T-helper 17 cell (primary cell): Measurements from ENCODE around the gene ZKSCAN3. TPM values are rescaled to one million over a fixed set of nuclear protein-coding genes. Genes with fewer than 3 reads are reported as not detected.

ENCODE experiments used
- ATAC-seq: fragments of 150-1000 bp; cut with Tn5 transposase; 2 replicates; pipeline ENCODE4 v1.10.0; 2021; ENCODE audit warnings: mild to moderate bottlenecking, moderate library complexity
- DNase-seq, 3 donors: peaks; one replicate each; pipeline versions ENCODE4 v3.0.0 to v3.0.0-alpha.2; 2020 to 2021
- H3K9me3 ChIP-seq: one replicate; pipeline ENCODE4 v1.7.0; 2013; ENCODE audit warnings: low read length, mild to moderate bottlenecking; ENCODE audit not compliant: control insufficient read depth, poor library complexity, severe bottlenecking
- H3K27ac Mint-ChIP-seq: one replicate; pipeline ENCODE4 v1.8.0; 2022; ENCODE audit warnings: mild to moderate bottlenecking, moderate library complexity, mixed read lengths
- H3K27me3 Mint-ChIP-seq: one replicate; pipeline ENCODE4 v1.8.0; 2022; ENCODE audit warnings: mixed read lengths
- H3K36me3 Mint-ChIP-seq: one replicate; pipeline ENCODE4 v1.8.0; 2022; ENCODE audit warnings: low read depth, mixed read lengths
- H3K4me1 Mint-ChIP-seq: one replicate; pipeline ENCODE4 v1.8.0; 2022; ENCODE audit warnings: mild to moderate bottlenecking, mixed read lengths
- H3K4me3 Mint-ChIP-seq: one replicate; pipeline ENCODE4 v1.8.0; 2022; ENCODE audit warnings: mild to moderate bottlenecking, moderate library complexity, mixed read lengths
- total RNA-seq, 4 donors: library from RNA in 2 of 4; stranded (reverse) in 2 of 4; gene quantifications; one replicate each; pipeline ENCODE4 v1.2.3 and lab custom pipeline; 2022 to 2026

The ZKSCAN3 gene
- total RNA-seq, 2 donors from 2014 or later = 2.0 to 3.9 TPM

DNA sequence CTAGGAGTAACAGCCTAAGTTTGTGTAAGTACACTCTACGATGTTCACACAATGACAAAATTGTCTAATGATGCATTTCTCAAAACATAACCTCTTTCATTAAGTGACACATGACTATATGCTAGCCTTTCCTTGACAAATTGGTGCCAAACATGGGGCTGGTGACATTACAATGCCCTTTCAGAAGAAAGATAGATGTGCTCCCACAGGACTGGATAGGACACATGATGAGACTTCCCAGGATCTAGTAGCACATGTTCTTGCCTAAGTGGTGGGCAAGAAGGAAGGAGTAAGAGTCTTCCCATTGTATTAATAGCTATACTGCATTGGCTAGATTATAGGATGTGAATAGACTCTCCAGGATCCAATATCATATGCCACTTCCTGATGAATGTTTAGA, 21.5 kb downstream of the ZKSCAN3 start:
- no peak for ATAC-seq
- Mint-ChIP-seq H3K27me3 (no peaks in the 10 kb centered on the region), H3K36me3 (peaks cover 5% of the 10 kb centered on the region), H3K4me1 (no peaks in the 10 kb centered on the region), H3K27ac (no peak overlapping the region), H3K4me3 (no peak overlapping the region)
- H3K9me3 ChIP-seq = no peaks in the 10 kb centered on the region
- no peak for DNase-seq

DNA sequence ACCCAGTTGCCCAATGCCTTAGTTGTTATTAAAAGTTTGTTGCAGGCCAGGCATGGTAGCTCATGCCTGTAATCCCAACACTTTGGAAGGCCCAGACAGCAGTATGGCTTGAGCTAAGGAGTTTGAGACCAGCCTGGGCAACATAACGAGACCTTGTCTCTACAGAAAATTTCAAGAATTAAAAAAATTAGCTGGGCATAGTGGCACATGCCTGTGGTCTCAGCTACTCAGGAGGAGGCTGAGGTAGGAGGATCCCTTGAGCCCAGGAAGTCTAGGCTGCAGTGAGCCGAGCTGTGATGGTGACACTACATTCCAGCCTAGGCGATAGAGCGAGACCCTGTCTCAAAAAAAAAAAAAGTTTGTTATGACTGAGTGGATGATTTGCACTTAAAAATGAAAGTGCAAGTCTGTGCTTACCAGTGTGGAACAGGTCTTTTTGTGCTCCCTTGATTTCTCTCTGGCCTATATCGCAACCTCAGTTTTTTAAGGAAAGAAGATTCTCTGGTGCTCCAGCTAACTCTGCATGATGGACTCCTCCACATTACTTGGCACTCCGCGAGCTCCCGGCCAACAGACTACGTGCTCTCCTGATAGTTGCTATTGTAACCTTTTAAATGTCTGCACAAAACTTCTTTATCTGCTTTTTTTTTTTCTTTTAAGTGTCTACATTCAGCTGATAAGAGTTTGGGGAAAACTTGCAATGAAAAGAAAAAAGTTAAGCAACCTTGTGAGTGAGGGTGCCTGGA, 22.1 kb downstream of the ZKSCAN3 start:
- Mint-ChIP-seq H3K27ac (no peak overlapping the region), H3K4me3 (no peak overlapping the region), H3K27me3 (no peaks in the 10 kb centered on the region), H3K4me1 (no peaks in the 10 kb centered on the region), H3K36me3 (peaks cover 5% of the 10 kb centered on the region)
- no peaks in the 10 kb centered on the region for H3K9me3 ChIP-seq
- DNase-seq (no peak), ATAC-seq (no peak)

DNA sequence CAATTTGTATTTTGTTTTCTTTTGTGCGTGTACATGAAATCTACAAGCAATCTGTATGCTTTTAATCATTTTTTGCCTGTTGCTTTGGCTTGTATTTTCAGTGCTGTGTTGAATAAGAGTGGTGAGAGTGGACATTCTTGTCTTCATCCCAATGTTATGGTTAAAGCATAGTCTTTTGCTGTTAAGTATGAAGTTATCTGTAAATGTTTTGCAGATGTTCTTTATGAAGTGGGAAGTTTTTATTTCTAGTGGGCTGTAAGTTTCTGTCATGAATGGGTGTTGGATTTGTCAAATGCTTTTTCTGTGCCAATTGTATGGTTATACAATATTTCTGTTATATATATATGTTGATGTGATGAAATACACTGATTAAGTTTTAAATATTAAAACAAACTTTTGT, 24.2 kb downstream of the ZKSCAN3 start:
- H3K4me1 Mint-ChIP-seq = no peaks in the 10 kb centered on the region
- no peak for DNase-seq
- no peak overlapping the region for H3K4me3 Mint-ChIP-seq
- no peak for ATAC-seq
- no peaks in the 10 kb centered on the region for H3K9me3 ChIP-seq
- H3K36me3 Mint-ChIP-seq = peaks cover 3% of the 10 kb centered on the region
- no peak overlapping the region for H3K27ac Mint-ChIP-seq
- H3K27me3 Mint-ChIP-seq = no peaks in the 10 kb centered on the region

DNA sequence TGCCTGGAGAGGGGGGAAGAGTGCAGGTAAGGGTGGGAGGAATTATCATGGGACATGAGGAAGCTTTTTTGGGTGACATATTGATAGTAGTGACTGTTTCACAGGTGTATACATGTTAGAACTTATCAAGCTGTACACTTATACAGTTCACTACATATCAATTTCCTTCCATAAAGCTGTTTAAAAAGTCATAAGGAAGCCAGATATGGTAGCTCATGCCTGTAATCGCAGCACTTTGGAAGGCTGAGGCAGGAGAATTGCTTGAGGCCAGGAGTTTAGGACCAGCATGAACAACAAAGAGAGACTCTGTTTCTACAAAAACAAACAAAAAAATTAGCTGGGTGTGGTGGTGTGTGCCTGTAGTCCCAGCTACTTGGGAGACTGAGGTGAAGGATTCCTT, 28.1 kb downstream of the ZKSCAN3 start:
- H3K36me3 Mint-ChIP-seq = peaks cover 16% of the 10 kb centered on the region
- ATAC-seq (no peak), DNase-seq (no peak)
- no peaks in the 10 kb centered on the region for H3K9me3 ChIP-seq
- no peak overlapping the region for H3K27ac Mint-ChIP-seq
- no peaks in the 10 kb centered on the region for H3K4me1 Mint-ChIP-seq
- H3K4me3 Mint-ChIP-seq = no peak overlapping the region
- H3K27me3 Mint-ChIP-seq = no peaks in the 10 kb centered on the region

DNA sequence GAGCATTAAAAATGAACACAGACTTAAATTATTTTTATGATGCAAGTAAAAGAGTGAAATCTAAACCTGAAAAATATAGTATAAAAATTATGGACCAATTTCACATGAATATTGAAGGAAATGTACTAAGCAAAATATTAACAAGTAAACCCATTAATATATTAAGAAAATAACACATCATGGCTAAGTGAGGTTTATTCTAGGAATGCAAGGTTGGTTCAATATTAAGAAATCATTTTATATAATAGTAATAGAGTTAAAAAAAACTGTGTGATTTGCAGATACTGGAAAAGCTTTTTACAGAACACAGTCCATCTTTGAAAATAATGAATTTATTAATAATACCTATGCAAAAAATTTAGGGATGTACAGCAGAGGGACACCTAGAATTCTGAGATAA, 28.9 kb downstream of the ZKSCAN3 start:
- Mint-ChIP-seq H3K4me3 (no peak overlapping the region), H3K4me1 (no peaks in the 10 kb centered on the region)

DNA sequence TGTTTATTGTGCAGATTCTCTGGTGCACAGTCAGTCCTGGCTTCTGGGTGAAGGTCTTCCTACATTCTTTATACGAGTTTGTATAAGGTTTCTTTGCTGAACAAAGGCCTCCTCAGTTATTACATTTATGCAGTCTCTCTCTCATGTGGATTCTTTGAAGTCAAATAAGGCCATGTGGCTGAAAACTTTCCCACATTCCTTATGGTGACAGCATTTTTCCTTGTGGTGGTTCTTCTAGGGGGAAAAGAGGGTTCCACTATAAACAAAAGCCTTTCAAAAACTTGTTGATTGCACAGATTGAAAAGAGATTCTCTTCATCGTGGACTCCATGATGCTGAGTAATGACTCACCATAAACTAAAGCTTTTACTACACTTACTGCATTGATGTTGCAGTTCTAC, 30.6 kb downstream of the ZKSCAN3 start:
- no peaks in the 10 kb centered on the region for H3K27me3 Mint-ChIP-seq
- no peak overlapping the region for H3K4me3 Mint-ChIP-seq
- no peak for ATAC-seq
- no peak for DNase-seq
- peaks cover 13% of the 10 kb centered on the region for H3K36me3 Mint-ChIP-seq
- H3K9me3 ChIP-seq = peaks cover 3% of the 10 kb centered on the region
- no peak overlapping the region for H3K27ac Mint-ChIP-seq
- no peaks in the 10 kb centered on the region for H3K4me1 Mint-ChIP-seq

More for the DNA sequence above, 28.9 kb downstream of the ZKSCAN3 start:
- no peaks in the 10 kb centered on the region for H3K9me3 ChIP-seq
- ATAC-seq (no peak), DNase-seq (no peak)
- no peak overlapping the region for H3K27ac Mint-ChIP-seq
- peaks cover 16% of the 10 kb centered on the region for H3K36me3 Mint-ChIP-seq
- H3K27me3 Mint-ChIP-seq = no peaks in the 10 kb centered on the region

DNA sequence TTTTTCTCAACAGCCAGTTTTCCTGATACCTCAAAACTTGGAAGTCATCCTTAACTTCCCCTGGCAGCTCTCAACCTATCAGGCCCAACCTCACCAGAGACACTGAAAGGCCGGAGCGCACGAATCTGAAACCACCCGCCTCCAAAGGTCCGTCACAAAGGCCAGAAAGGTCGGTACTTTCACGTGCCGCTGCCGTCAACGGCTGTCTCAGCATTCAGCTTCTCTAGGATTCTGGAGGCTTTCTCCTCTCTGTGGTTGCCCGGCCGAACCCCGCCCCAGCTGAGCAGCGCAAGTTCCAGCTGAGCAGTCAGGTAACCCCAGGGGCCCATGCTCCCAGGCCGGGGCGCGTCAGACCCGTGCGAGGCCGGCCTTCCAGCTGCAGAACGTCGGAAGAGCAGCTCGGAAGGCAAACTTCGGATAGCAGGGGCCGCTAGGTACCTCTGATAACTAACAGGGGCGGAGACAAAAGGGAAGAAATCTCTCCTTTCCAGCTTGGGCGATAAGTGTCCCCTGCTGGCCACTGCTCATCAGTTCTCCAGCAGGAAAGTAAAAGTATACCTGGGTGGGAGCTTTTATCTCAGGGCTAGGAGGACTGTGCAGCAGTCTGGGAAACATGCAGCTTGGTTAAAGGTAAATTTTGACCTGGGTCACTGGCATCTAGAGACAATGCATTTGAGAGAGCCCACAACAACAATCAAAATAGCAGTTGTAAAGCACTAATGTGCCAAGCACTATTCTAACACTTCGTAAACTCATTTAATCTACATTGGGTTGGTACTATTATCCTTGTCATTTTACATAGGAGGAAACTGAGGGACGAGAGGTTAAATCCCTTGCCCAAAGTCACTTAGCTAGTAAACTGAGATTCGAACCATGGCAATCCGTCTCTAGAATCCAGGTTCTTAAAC, 33.7 kb downstream of the ZKSCAN3 start:
- H3K4me3 Mint-ChIP-seq = no peak overlapping the region
- H3K27me3 Mint-ChIP-seq = no peaks in the 10 kb centered on the region
- H3K27ac Mint-ChIP-seq = no peak overlapping the region
- ATAC-seq (peak; percentile 79), DNase-seq (no peak)
- peaks cover 3% of the 10 kb centered on the region for H3K4me1 Mint-ChIP-seq
- peaks cover 22% of the 10 kb centered on the region for H3K36me3 Mint-ChIP-seq
- H3K9me3 ChIP-seq = peaks cover 3% of the 10 kb centered on the region

DNA sequence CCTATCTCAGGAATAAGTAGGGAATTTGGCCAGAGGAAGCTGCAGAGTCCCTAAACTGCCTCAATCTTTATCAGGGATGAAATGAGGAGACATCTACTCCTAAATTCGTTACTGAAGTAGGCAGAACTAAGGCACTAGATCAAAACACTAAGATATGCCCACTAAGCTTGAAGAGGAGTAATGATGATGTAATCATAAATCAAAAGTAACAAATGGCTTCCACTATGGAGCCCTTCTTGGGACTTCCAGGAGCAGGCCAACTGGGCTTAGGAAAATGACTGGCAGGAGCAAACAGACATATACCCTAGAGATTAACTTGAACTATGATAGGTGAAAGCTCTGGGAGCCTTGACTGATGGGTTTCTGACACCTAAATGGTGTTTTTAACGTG, 34.4 kb downstream of the ZKSCAN3 start:
- DNase-seq = no peak
- H3K9me3 ChIP-seq = peaks cover 3% of the 10 kb centered on the region
- no peaks in the 10 kb centered on the region for H3K27me3 Mint-ChIP-seq
- H3K27ac Mint-ChIP-seq = no peak overlapping the region
- H3K4me3 Mint-ChIP-seq = no peak overlapping the region
- H3K36me3 Mint-ChIP-seq = peaks cover 23% of the 10 kb centered on the region
- no peak for ATAC-seq
- peaks cover 3% of the 10 kb centered on the region for H3K4me1 Mint-ChIP-seq

DNA sequence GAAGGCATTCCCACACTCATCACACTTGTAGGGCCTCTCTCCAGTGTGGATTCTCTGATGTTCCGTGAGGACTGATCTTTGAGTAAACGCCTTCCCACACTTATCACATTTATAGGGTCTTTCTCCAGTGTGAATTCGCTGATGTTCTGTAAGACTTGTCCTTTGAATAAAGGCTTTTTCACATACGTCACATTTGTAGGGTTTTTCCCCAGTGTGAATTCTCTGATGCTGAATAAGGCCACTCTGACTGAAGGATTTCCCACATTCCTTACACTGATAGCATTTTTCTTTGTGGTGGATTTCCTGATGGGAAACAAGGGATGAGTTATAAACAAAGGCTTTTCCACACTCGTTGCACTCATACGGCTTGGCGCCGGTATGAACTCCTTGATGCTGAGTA, 40.9 kb downstream of the ZKSCAN3 start:
- Mint-ChIP-seq H3K27me3 (no peaks in the 10 kb centered on the region), H3K27ac (no peak overlapping the region), H3K36me3 (peaks cover 30% of the 10 kb centered on the region), H3K4me3 (no peak overlapping the region), H3K4me1 (peaks cover 25% of the 10 kb centered on the region)
- no peaks in the 10 kb centered on the region for H3K9me3 ChIP-seq
- DNase-seq = no peak
- no peak for ATAC-seq

DNA sequence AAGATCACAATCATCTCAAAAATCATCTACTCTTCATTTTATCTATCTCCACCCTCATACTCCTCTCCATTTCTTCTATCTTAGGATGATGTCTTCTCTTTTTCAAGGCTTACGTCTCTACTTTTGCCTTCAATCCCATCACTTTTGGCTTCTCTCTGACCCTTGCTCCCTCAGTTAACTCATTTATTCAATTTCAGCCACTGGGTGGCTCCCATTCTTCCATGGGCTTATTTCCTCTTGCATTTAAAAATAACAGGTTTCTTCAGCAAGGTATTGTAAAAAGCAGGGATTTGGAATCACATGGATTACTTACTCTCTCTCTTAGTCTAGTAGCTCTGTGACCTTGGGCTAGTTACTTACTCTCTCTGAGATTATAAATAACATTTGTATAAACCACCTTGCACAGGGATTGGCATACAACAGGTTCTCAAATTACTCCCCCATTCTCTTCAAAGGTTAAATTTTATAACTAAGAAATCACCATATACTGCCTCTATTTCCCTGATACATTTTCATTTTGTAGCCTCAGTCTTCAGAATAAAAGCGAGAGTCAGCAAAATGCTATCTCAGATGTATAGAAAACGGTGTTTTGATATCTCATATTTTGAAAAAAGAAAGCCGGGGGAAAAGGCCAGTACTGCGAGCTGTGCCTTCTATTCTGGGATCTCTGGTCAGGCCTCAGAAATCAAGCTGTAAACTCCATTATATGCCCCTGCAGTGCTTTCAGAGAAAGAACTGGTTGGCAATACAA, 44.3 kb downstream of the ZKSCAN3 start:
- Mint-ChIP-seq H3K4me1 (peaks cover 41% of the 10 kb centered on the region), H3K36me3 (peaks cover 25% of the 10 kb centered on the region), H3K27ac (peak overlapping the region; percentile 41), H3K27me3 (no peaks in the 10 kb centered on the region), H3K4me3 (no peak overlapping the region)
- DNase-seq = no peak
- ATAC-seq = no peak
- no peaks in the 10 kb centered on the region for H3K9me3 ChIP-seq

DNA sequence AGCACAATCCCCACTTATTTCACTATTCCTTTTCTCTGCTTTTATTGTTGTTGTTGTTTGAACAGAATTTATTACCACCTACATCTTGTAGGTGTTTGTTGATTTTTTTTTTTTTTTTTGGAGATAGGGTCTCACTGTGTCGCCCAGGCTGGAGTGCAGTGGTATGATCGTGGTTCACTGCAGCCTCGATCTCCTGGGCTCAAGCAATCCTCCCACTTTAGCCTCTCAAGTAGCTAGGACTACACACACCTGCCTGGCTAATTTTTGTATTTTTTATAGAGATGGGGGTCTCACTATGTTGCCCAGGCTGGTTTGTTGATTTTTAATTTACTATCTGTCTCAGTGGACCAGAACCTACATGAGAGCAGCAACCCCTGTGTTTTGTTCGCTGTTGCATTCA, 46.2 kb downstream of the ZKSCAN3 start:
- ATAC-seq (no peak), DNase-seq (no peak)
- H3K9me3 ChIP-seq = no peaks in the 10 kb centered on the region
- H3K4me1 Mint-ChIP-seq = peaks cover 39% of the 10 kb centered on the region
- peak overlapping the region; percentile 75 for H3K27ac Mint-ChIP-seq
- no peaks in the 10 kb centered on the region for H3K27me3 Mint-ChIP-seq
- peaks cover 25% of the 10 kb centered on the region for H3K36me3 Mint-ChIP-seq
- H3K4me3 Mint-ChIP-seq = no peak overlapping the region

DNA sequence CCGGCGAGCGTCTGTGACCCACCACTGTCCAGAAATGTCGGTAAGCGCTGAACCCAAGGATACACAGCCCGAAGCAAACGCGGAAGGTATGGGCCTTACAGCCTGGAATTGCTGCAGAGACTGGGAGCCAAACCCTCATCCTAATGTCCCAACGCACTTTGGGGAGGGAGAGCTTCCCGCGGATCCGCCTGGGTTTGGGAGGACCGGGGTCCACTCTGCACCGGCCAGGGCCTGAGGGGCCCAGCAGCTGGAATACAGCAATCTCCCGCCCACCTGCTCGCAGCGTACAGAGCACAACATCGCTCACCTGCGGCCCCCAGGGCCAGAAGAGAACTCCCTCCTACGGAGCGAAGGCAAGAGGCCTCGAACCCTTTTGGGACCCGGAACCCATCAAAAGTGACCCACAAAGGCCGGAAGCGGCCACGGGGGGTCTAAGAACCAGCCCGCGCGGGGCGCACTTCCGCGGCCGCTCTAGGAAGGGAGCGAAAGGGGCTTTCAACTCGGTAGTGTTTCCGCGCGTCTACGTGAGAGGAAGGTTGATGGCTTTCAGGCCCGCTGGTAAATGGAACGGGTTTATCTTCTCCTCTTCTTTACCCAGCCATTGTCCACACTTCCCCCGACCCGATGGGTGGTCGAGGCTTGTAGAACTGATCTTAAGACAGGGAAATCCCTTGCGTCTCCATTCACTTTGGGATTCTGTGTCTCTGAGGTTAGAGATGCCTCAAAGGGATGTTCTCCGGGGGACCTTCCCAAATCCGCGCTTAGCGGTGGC, 49.8 kb downstream of the ZKSCAN3 start, which contains the start of gene ZSCAN12:
ZSCAN12 (minus strand) TSS at position 398 of the 772 bp plus-strand sequence. CDS start 1,342 bp downstream, outside the sequence.
- DNase-seq (peak; percentile 48 to 74 (median 51)), ATAC-seq (peak; percentile 94)
- peak within 1 kb of the TSS; percentile 90 for H3K4me3 Mint-ChIP-seq
- H3K9me3 ChIP-seq = no peaks in the 10 kb centered on the region
- peaks cover 10% of the 10 kb centered on the region for H3K36me3 Mint-ChIP-seq
- peaks cover 30% of the 10 kb centered on the region for H3K4me1 Mint-ChIP-seq
- peak within 1 kb of the TSS; percentile 90 for H3K27ac Mint-ChIP-seq
- H3K27me3 Mint-ChIP-seq = peaks cover 20% of the 10 kb centered on the region
